H9 (cell line): Measurements from ENCODE around the gene TDP1. TPM values are rescaled to one million over a fixed set of nuclear protein-coding genes. Genes with fewer than 3 reads are reported as not detected.

Source experiments
- DNase-seq: peaks from one replicate; pipeline ENCODE4 v3.0.0-alpha.2; 2017
- H2AFZ ChIP-seq: one replicate; pipeline ENCODE4 v1.6.1; 2013; ENCODE audit warnings: mild to moderate bottlenecking, low read length, control low read depth, moderate library complexity
- H2AK5ac ChIP-seq: 2 replicates; pipeline ENCODE4 v1.6.1; 2013; ENCODE audit warnings: low read length, control low read depth, mixed read lengths; ENCODE audit not compliant: insufficient read length
- H2BK120ac ChIP-seq: one replicate; pipeline ENCODE4 v1.6.1; 2013; ENCODE audit warnings: low read depth, mild to moderate bottlenecking, low read length, control low read depth, inconsistent platforms; ENCODE audit not compliant: poor library complexity, severe bottlenecking
- H2BK12ac ChIP-seq: 2 replicates; pipeline ENCODE4 v1.6.1; 2013; ENCODE audit warnings: low read length, control low read depth, mixed read lengths, low read depth; ENCODE audit not compliant: insufficient read length
- H2BK15ac ChIP-seq: 2 replicates; pipeline ENCODE4 v1.6.1; 2013; ENCODE audit warnings: low read depth, low read length, control low read depth
- H2BK20ac ChIP-seq: one replicate; pipeline ENCODE4 v1.6.1; 2013; ENCODE audit warnings: low read depth, mild to moderate bottlenecking, low read length, control low read depth, inconsistent platforms; ENCODE audit not compliant: poor library complexity, severe bottlenecking
- H2BK5ac ChIP-seq: 2 replicates; pipeline ENCODE4 v1.6.1; 2013; ENCODE audit warnings: low read length, control low read depth, mixed read lengths; ENCODE audit not compliant: insufficient read length
- H3K14ac ChIP-seq: 2 replicates; pipeline ENCODE4 v1.6.1; 2013; ENCODE audit warnings: low read length, control low read depth; ENCODE audit not compliant: insufficient read depth
- H3K18ac ChIP-seq: 2 replicates; pipeline ENCODE4 v1.6.1; 2013; ENCODE audit warnings: low read depth, mild to moderate bottlenecking, mixed read lengths, low read length, control low read depth; ENCODE audit not compliant: insufficient read length
- H3K23ac ChIP-seq: 2 replicates; pipeline ENCODE4 v1.6.1; 2013; ENCODE audit warnings: low read length, control low read depth, mixed read lengths, low read depth; ENCODE audit not compliant: insufficient read length
- H3K23me2 ChIP-seq: 2 replicates; pipeline ENCODE4 v1.6.1; 2013; ENCODE audit warnings: low read depth, mild to moderate bottlenecking, mixed read lengths, low read length, control low read depth; ENCODE audit not compliant: insufficient read length, poor library complexity, severe bottlenecking
- H3K27ac ChIP-seq: 2 replicates; pipeline ENCODE4 v1.5.1; 2013; ENCODE audit warnings: low read length, control low read depth, mixed read lengths, low read depth; ENCODE audit not compliant: insufficient read length
- H3K27me3 ChIP-seq: 2 replicates; pipeline ENCODE4 v1.6.1; 2013; ENCODE audit warnings: low read length, control low read depth, inconsistent platforms; ENCODE audit not compliant: insufficient read depth
- H3K4ac ChIP-seq: 2 replicates; pipeline ENCODE4 v1.6.1; 2013; ENCODE audit warnings: low read depth, mild to moderate bottlenecking, control low read depth, inconsistent platforms, low read length, moderate library complexity
- H3K4me1 ChIP-seq: 2 replicates; pipeline ENCODE4 v1.6.1; 2013; ENCODE audit warnings: low read length, control low read depth, inconsistent platforms; ENCODE audit not compliant: insufficient read depth
- H3K4me2 ChIP-seq: 2 replicates; pipeline ENCODE4 v1.6.1; 2013; ENCODE audit warnings: low read length, control low read depth, mixed read lengths; ENCODE audit not compliant: insufficient read length, insufficient read depth
- H3K56ac ChIP-seq: 2 replicates; pipeline ENCODE4 v1.6.1; 2013; ENCODE audit warnings: low read depth, mild to moderate bottlenecking, mixed read lengths, low read length, control low read depth; ENCODE audit not compliant: insufficient read length
- H3K79me1 ChIP-seq: 2 replicates; pipeline ENCODE4 v1.6.1; 2013; ENCODE audit warnings: low read depth, mild to moderate bottlenecking, moderate library complexity, low read length, control low read depth, inconsistent platforms; ENCODE audit not compliant: insufficient read depth, poor library complexity, severe bottlenecking
- H3K79me2 ChIP-seq: 2 replicates; pipeline ENCODE4 v1.6.1; 2013; ENCODE audit warnings: low read length, control low read depth, inconsistent platforms; ENCODE audit not compliant: insufficient read depth
- H3K9ac ChIP-seq: 2 replicates; pipeline ENCODE4 v1.6.1; 2013; ENCODE audit warnings: low read length, control low read depth, mixed read lengths; ENCODE audit not compliant: insufficient read length; ENCODE audit errors: extremely low read depth
- H3K9me3 ChIP-seq: one replicate; pipeline ENCODE4 v1.6.1; 2013; ENCODE audit warnings: low read depth, low read length, inconsistent platforms; ENCODE audit not compliant: control insufficient read depth
- H3T11ph ChIP-seq: one replicate; pipeline ENCODE4 v1.6.1; 2013; ENCODE audit warnings: mild to moderate bottlenecking, low read length, control low read depth, inconsistent platforms
- H4K20me1 ChIP-seq: one replicate; pipeline ENCODE4 v1.6.1; 2013; ENCODE audit not compliant: control insufficient read depth, insufficient read length, insufficient read depth
- H4K5ac ChIP-seq: 2 replicates; pipeline ENCODE4 v1.6.1; 2013; ENCODE audit warnings: low read depth, mild to moderate bottlenecking, mixed read lengths, low read length, control low read depth; ENCODE audit not compliant: insufficient read length
- H4K8ac ChIP-seq: replicated peaks from 2 replicates; pipeline ENCODE4 v1.6.1; 2013; ENCODE audit warnings: low read length, control low read depth, mixed read lengths, low read depth; ENCODE audit not compliant: insufficient read length
- H4K91ac ChIP-seq: 2 replicates; pipeline ENCODE4 v1.6.1; 2013; ENCODE audit warnings: low read depth, mild to moderate bottlenecking, moderate library complexity, mixed read lengths, low read length, control low read depth; ENCODE audit not compliant: insufficient read length
- H3K27ac Mint-ChIP-seq, 3 experiments: 2 replicates in 2 of 3; 3 replicates in 1 of 3; pipeline ENCODE4 v1.8.0; 2020 to 2021; ENCODE audit warnings: mixed read lengths in 3 of 3, mild to moderate bottlenecking in 1 of 3, moderate library complexity in 1 of 3
- H3K27me3 Mint-ChIP-seq: 2 replicates; pipeline ENCODE4 v1.8.0; 2021; ENCODE audit warnings: low read depth, mild to moderate bottlenecking, moderate library complexity, mixed read lengths
- H3K36me3 Mint-ChIP-seq, 3 experiments: 2 replicates in 2 of 3; 3 replicates in 1 of 3; pipeline ENCODE4 v1.8.0; 2020 to 2021; ENCODE audit warnings: low read depth in 3 of 3, mixed read lengths in 3 of 3; ENCODE audit not compliant: insufficient read depth in 1 of 3
- H3K4me1 Mint-ChIP-seq, 2 experiments: 2 replicates each; pipeline ENCODE4 v1.8.0; 2020; ENCODE audit warnings: mixed read lengths in 2 of 2
- H3K4me3 Mint-ChIP-seq, 2 experiments: 2 replicates in 1 of 2; 3 replicates in 1 of 2; pipeline ENCODE4 v1.8.0; 2020 to 2021; ENCODE audit warnings: mild to moderate bottlenecking in 2 of 2, mixed read lengths in 2 of 2, moderate library complexity in 1 of 2
- H3K9me3 Mint-ChIP-seq, 2 experiments: 2 replicates in 1 of 2; 3 replicates in 1 of 2; pipeline ENCODE4 v1.8.0; 2020; ENCODE audit warnings: mild to moderate bottlenecking in 2 of 2, mixed read lengths in 2 of 2, moderate library complexity in 1 of 2
- CTCF ChIP-seq: fragments of 200-600 bp; sonication (generic); conservative IDR thresholded peaks from 3 replicates; pipeline ENCODE4 v1.8.0; 2021; ENCODE audit warnings: antibody characterized with exemption, mild to moderate bottlenecking
- WGBS: extraction: QIAGEN DNeasy Blood & Tissue Kit; methylation state at CpG from one replicate; pipeline ENCODE4 v1.1.7; 2013; ENCODE audit warnings: missing lambda C conversion rate, low lambda C conversion rate, mixed read lengths; ENCODE audit not compliant: insufficient read length; ENCODE audit errors: extremely low coverage; 5-methylcytosine and 5-hydroxymethylcytosine counted together
- total RNA-seq: library from RNA; stranded (reverse); gene quantifications from 2 replicates; pipeline ENCODE4 v1.2.1, GENCODE V29; 2021

TDP1 gene
- total RNA-seq, 1 experiment from 2014 or later, result 53.4 TPM

DNA sequence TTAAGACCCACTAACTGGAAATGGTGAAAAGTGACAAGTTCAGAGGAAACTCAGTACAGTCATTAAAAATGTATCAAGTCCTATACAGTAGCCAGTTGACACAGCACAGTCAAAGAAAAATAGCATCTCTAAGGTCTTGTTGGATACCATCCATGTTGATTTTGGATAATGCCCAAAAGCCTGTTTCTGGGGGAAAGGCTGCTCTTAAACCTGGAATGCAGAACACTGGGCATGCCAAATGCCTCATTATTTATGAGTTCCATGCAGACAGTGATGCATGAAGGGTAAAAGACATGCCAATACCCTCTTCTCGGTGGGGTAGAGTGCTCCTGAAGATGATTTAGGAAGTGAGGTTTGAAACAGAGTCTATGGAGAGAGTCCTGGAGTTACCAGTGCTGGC, 135.7 kb downstream of the TDP1 start:
- Histone ChIP-seq H3K79me1 (no peaks in the 10 kb centered on the region), H3K56ac (no peak overlapping the region), H2BK120ac (no peak overlapping the region), H2BK5ac (no peak overlapping the region), H3K9ac (no peak overlapping the region), H2BK20ac (no peak overlapping the region), H3K23ac (no peak overlapping the region), H2BK12ac (no peak overlapping the region), H3K18ac (no peak overlapping the region), H3K4me1 (no peaks in the 10 kb centered on the region; the same call in 1 of the 2 replicates), H2AFZ (no peak overlapping the region), H3K4me2 (no peak overlapping the region), H3T11ph (no peak overlapping the region), H4K5ac (no peak overlapping the region), H2AK5ac (no peak overlapping the region), H3K9me3 (no peaks in the 10 kb centered on the region), H3K27ac (no peak overlapping the region), H3K79me2 (no peaks in the 10 kb centered on the region), H4K20me1 (no peaks in the 10 kb centered on the region), H3K14ac (no peak overlapping the region), H4K91ac (no peak overlapping the region), H2BK15ac (no peak overlapping the region), H3K23me2 (no peaks in the 10 kb centered on the region), H3K27me3 (no peaks in the 10 kb centered on the region), H4K8ac (no peak overlapping the region), H3K4ac (no peak overlapping the region)
- DNase-seq, result no peak
- Mint-ChIP-seq H3K4me3 (no peak overlapping the region), H3K9me3 (peaks cover 4 to 8% of the 10 kb centered on the region in 2 experiments), H3K27ac (no peak overlapping the region), H3K27me3 (peaks cover 12% of the 10 kb centered on the region), H3K36me3 (peaks cover 0 to 8% (median 2%) of the 10 kb centered on the region in 3 experiments; a peak in 5 of 7 replicates), H3K4me1 (peaks cover 12 to 15% of the 10 kb centered on the region in 2 experiments)
- TF ChIP-seq CTCF, result no peak
- no CpG with 5 or more reads among the region's 1 CpG for WGBS
